ENCODE results near the gene KRT86. TPM values are rescaled to one million over a fixed set of nuclear protein-coding genes. Genes with fewer than 3 reads are reported as not detected.

KRT86 gene
- total RNA-seq, 1 donor, result not detected

DNA sequence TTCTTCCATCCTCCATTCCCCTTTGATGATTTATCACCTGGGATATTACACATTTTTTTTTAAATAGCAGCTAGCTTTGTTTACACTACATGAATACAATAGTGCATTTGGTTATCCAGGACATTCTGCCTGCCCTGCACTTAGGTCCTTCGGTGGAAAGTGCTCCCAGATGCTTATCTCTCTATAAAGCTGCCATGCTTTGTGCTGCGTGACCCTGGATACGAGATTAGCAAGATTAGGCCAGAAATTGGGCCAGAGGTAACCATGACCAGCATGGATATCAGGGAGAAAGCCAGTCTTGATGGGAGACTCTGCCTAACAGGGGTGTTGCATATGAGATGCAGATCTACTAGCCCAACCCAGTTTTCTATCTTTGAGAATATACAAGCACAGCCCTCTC is 58.9 kb downstream of the KRT86 start:
- no peak overlapping the region for H3K4me3 ChIP-seq (ENCODE audit: low read depth, low read length)
- TF ChIP-seq, protein P1, sequence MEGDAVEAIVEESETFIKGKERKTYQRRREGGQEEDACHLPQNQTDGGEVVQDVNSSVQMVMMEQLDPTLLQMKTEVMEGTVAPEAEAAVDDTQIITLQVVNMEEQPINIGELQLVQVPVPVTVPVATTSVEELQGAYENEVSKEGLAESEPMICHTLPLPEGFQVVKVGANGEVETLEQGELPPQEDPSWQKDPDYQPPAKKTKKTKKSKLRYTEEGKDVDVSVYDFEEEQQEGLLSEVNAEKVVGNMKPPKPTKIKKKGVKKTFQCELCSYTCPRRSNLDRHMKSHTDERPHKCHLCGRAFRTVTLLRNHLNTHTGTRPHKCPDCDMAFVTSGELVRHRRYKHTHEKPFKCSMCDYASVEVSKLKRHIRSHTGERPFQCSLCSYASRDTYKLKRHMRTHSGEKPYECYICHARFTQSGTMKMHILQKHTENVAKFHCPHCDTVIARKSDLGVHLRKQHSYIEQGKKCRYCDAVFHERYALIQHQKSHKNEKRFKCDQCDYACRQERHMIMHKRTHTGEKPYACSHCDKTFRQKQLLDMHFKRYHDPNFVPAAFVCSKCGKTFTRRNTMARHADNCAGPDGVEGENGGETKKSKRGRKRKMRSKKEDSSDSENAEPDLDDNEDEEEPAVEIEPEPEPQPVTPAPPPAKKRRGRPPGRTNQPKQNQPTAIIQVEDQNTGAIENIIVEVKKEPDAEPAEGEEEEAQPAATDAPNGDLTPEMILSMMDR (IDR thresholded peaks at IDR 0.05; ENCODE audit: insufficient read depth, low read length), result no peak
- DNase-seq (ENCODE audit: low read depth), result no peak

DNA sequence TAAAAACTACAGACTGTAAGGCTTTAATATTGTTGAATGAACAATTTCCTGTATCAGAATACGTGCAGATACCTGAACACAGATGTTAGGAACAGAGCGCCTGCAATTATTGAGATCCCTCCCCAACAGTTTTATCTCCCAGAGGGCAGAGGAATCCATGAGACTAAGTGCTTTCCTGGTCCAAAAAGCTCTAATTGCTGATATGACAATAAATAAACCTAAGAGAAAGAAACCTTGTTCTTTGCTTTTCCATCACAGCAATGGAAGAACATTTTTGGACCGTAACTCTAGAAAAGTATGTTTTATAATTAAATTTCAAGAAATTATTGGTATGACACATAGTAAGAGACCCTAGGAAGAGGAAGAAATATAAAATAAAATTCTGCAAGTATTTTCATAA is 59.7 kb downstream of the KRT86 start:
- DNase-seq (ENCODE audit: low read depth), result no peak
- TF ChIP-seq, protein P1 (IDR thresholded peaks at IDR 0.05; ENCODE audit: insufficient read depth, low read length), result no peak
- H3K4me3 ChIP-seq (ENCODE audit: low read depth, low read length), result no peak overlapping the region

GRCh38 chr12:52335598-52336262 is 61.3 kb downstream of the KRT86 start:
- no peak overlapping the region for H3K4me3 ChIP-seq (ENCODE audit: low read depth, low read length)
- no peak for DNase-seq (ENCODE audit: low read depth)

DNA sequence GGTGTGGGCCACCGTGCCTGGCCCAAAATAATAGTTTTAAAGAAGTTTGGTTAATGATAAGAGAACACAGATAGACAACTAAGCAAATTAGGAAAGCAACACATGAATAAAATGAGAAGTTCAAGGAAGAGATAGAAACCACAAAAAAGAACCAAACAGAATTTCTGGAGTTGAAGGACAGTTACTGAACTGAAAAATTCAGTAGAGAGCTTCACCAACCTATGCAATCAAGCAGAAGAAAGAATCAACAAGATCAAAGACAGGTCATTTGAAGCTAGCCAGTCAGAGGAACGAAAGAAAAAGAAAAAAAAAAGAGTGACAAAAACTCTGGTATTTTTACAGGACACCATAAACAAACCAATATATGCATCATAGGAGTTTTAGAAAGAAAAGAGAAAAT is 62.2 kb downstream of the KRT86 start:
- H3K4me3 ChIP-seq (ENCODE audit: low read depth, low read length), result no peak overlapping the region
- TF ChIP-seq, protein P1 (IDR thresholded peaks at IDR 0.05; ENCODE audit: insufficient read depth, low read length), result no peak
- DNase-seq (ENCODE audit: low read depth), result no peak

More at GRCh38 chr12:52335598-52336262, 61.3 kb downstream of the KRT86 start:
- TF ChIP-seq, protein P1 (IDR thresholded peaks at IDR 0.05; ENCODE audit: insufficient read depth, low read length), result no peak

DNA sequence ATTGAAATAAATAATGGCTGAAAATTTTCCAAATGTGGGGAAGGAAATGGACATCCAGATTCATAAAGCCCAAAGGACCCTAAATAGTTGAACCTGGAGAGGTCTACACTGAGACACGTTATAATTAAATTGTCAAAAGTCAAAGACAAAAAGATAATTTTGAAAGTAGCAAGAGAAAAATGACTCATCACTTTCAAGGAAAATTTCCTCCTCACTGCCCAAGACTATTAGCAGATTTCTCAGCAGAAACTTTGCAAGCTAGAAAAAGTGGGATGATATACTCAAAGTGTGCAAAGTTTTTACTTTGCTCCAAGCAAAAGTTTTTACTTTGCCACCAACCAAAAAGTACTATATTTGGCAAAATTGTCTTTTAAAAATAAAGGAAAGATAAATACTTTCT is 62.6 kb downstream of the KRT86 start:
- TF ChIP-seq, protein P1 (IDR thresholded peaks at IDR 0.05; ENCODE audit: insufficient read depth, low read length), result no peak
- H3K4me3 ChIP-seq (ENCODE audit: low read depth, low read length), result no peak overlapping the region
- no peak for DNase-seq (ENCODE audit: low read depth)

DNA sequence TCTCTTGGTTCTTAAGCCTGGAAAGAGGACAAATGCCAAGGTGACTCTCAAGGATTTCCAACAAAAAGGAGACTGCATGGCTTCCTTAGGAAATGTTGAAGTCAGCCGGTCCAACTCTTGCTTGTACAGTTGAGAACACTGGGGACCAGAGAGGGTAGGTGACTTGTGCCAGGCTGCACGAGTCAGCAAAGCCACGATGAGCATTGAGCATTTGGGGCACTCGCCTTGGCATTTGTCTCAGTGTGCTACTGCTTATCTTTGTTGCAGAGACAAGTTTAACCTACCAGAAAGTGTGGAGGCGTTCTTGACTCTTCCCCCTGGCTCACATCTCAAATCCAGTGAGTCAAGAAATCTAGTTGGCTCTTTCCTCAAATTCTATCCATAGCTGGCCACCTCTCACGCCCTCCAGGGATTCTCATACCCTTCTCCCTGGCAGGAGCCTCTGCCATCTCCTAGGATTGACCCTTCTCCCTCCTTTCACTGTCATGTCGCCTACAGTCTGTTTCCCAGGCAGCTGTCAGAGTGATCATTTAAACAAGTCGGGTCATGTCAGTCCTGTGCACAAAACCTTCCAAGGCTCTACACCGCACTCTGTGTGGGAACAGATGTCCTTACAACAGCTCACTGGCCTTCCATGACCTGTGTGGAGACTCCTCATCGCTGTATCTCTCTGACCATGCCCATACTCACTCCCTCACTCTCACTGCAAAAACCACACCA is 64.0 kb downstream of the KRT86 start:
- H3K4me3 ChIP-seq (ENCODE audit: low read depth, low read length), result no peak overlapping the region
- TF ChIP-seq, protein P1 (IDR thresholded peaks at IDR 0.05; ENCODE audit: insufficient read depth, low read length), result no peak
- DNase-seq (ENCODE audit: low read depth), result no peak
